CD4-positive, alpha-beta memory T cell (primary cell): Measurements from ENCODE around the gene BRD8. TPM values are rescaled to one million over a fixed set of nuclear protein-coding genes. Genes with fewer than 3 reads are reported as not detected.

Experiments
- CTCF ChIA-PET: fragments of 350-600 bp; sonication (Branson Sonifier 250); formaldehyde crosslinking; loops from one replicate; lab custom pipeline; 2021; ENCODE audit warnings: inconsistent platforms; ENCODE audit not compliant: partially characterized antibody; lab: Charles Lee
- POLR2A ChIA-PET: fragments of 350-600 bp; sonication (Branson Sonifier 250); formaldehyde crosslinking; loops from one replicate; lab custom pipeline; 2021; ENCODE audit not compliant: partially characterized antibody; lab: Charles Lee
- DNase-seq, 5 donors: peaks; one replicate each; pipeline versions ENCODE4 v3.0.0 to v3.0.0-alpha.2; 2020 to 2022; ENCODE audit warnings: mixed read lengths in 1 of 5
- H3K27ac ChIP-seq: one replicate; pipeline ENCODE4 v1.7.0; 2013; ENCODE audit warnings: low read depth, low read length
- H3K27me3 ChIP-seq: 2 replicates; pipeline ENCODE4 v1.7.0; 2013; ENCODE audit warnings: mild to moderate bottlenecking, low read length, moderate library complexity; ENCODE audit not compliant: insufficient read depth
- H3K36me3 ChIP-seq: 2 replicates; pipeline ENCODE4 v1.7.0; 2013; ENCODE audit warnings: mild to moderate bottlenecking, low read length, moderate library complexity; ENCODE audit not compliant: insufficient read depth
- H3K4me1 ChIP-seq: 2 replicates; pipeline ENCODE4 v1.7.0; 2013; ENCODE audit warnings: mild to moderate bottlenecking, low read length, moderate library complexity; ENCODE audit not compliant: insufficient read depth
- H3K4me3 ChIP-seq, 2 donors: one replicate each; pipeline ENCODE4 v1.7.0; 2013; ENCODE audit warnings: low read length in 2 of 2, mild to moderate bottlenecking in 1 of 2
- H3K9me3 ChIP-seq, 2 donors: one replicate each; pipeline ENCODE4 v1.7.0; 2013; ENCODE audit warnings: low read length in 2 of 2, control low read depth in 1 of 2; ENCODE audit not compliant: control insufficient read depth in 1 of 2
- H3K27ac Mint-ChIP-seq, 7 donors: one replicate each; pipeline ENCODE4 v1.8.0; 2020 to 2021; ENCODE audit warnings: mixed read lengths in 7 of 7, mild to moderate bottlenecking in 6 of 7, inconsistent platforms in 3 of 7, moderate library complexity in 3 of 7
- H3K27me3 Mint-ChIP-seq, 2 donors: one replicate each; pipeline ENCODE4 v1.8.0; 2020 to 2021; ENCODE audit warnings: mixed read lengths in 2 of 2
- H3K36me3 Mint-ChIP-seq, 2 donors: one replicate each; pipeline ENCODE4 v1.8.0; 2020 to 2021; ENCODE audit warnings: mixed read lengths in 2 of 2, inconsistent platforms in 1 of 2, mild to moderate bottlenecking in 1 of 2
- H3K4me1 Mint-ChIP-seq, 4 donors: one replicate each; pipeline ENCODE4 v1.8.0; 2020 to 2021; ENCODE audit warnings: mixed read lengths in 4 of 4, mild to moderate bottlenecking in 1 of 4
- H3K4me3 Mint-ChIP-seq, 8 donors: one replicate each; pipeline ENCODE4 v1.8.0; 2020 to 2021; ENCODE audit warnings: mixed read lengths in 8 of 8, mild to moderate bottlenecking in 7 of 8, moderate library complexity in 6 of 8, inconsistent platforms in 3 of 8
- H3K9me3 Mint-ChIP-seq, 8 donors: one replicate each; pipeline ENCODE4 v1.8.0; 2020 to 2021; ENCODE audit warnings: mixed read lengths in 8 of 8, mild to moderate bottlenecking in 5 of 8, inconsistent platforms in 3 of 8, moderate library complexity in 1 of 8
- intact Hi-C: fragments of 100-400 bp; cut with micrococcal nuclease; formaldehyde crosslinking; loops from one replicate; pipeline ENCODE4 v1.15.1; 2023
- polyA plus RNA-seq, 2 donors: library from polyadenylated mRNA; unstranded; fragments of 300-500 nt; fragmentation: Illumina TruSeq; gene quantifications; one replicate each; pipeline ENCODE4 v1.2.3, GENCODE V29; 2021
- total RNA-seq, 2 experiments: library from RNA; stranded (reverse); gene quantifications; one replicate each; pipeline ENCODE4 v1.2.3, GENCODE V29; 2021

The BRD8 gene
- total and polyA plus RNA-seq, 4 experiments from 2014 or later: 18.4 to 97.3 (median 61.0) TPM

GRCh38 chr5:138093036-138093435 is 85.4 kb downstream of the BRD8 start:
- H3K27ac Mint-ChIP-seq: peak overlapping the region in 2 of 7 donors; percentile 4 to 10
- POLR2A ChIA-PET: no interaction called here
- peaks cover 6 to 9% (median 7%) of the 10 kb centered on the region in 4 donors for H3K4me1 Mint-ChIP-seq
- H3K36me3 ChIP-seq: no peaks in the 10 kb centered on the region
- no peaks in the 10 kb centered on the region for H3K27me3 ChIP-seq
- CTCF ChIA-PET: interaction anchor here (1.2 kb wide), 1 partner anchor 16 kb away, joined by 3 read pairs; no protein-coding TSS in a partner anchor
- H3K36me3 Mint-ChIP-seq: no peaks in the 10 kb centered on the region
- no peaks in the 10 kb centered on the region for H3K4me1 ChIP-seq
- intact Hi-C loops: no loop called here
- H3K9me3 ChIP-seq: no peaks in the 10 kb centered on the region
- H3K4me3 Mint-ChIP-seq: no peak overlapping the region
- H3K4me3 ChIP-seq: no peak overlapping the region
- no peak overlapping the region for H3K27ac ChIP-seq
- H3K27me3 Mint-ChIP-seq: peaks cover 0 to 6% of the 10 kb centered on the region in 2 donors
- no peak for DNase-seq
- H3K9me3 Mint-ChIP-seq: no peaks in the 10 kb centered on the region

- CTCF ChIA-PET: interaction anchor here (1.2 kb wide), 1 partner anchor 15 kb away, joined by 3 read pairs; no protein-coding TSS in a partner anchor
- Histone ChIP-seq H3K4me1 (no peaks in the 10 kb centered on the region), H3K36me3 (no peaks in the 10 kb centered on the region), H3K27me3 (no peaks in the 10 kb centered on the region), H3K9me3 (no peaks in the 10 kb centered on the region), H3K4me3 (no peak overlapping the region), H3K27ac (no peak overlapping the region)
- no peak overlapping the region for H3K4me3 Mint-ChIP-seq
- no peaks in the 10 kb centered on the region for H3K36me3 Mint-ChIP-seq
- no peaks in the 10 kb centered on the region for H3K9me3 Mint-ChIP-seq
- H3K27me3 Mint-ChIP-seq: peaks cover 0 to 4% of the 10 kb centered on the region in 2 donors
- no peak for DNase-seq
- POLR2A ChIA-PET: no interaction called here
- peaks cover 6 to 9% (median 7%) of the 10 kb centered on the region in 4 donors for H3K4me1 Mint-ChIP-seq
- no peak overlapping the region for H3K27ac Mint-ChIP-seq
- intact Hi-C loops: no loop called here
Observed at GRCh38 chr5:138092301-138092700, 86.1 kb downstream of the BRD8 start.

GRCh38 chr5:138091685-138092084 is 86.7 kb downstream of the BRD8 start:
- Histone ChIP-seq H3K4me3 (no peak overlapping the region), H3K36me3 (no peaks in the 10 kb centered on the region), H3K9me3 (no peaks in the 10 kb centered on the region), H3K27ac (no peak overlapping the region), H3K27me3 (no peaks in the 10 kb centered on the region), H3K4me1 (no peaks in the 10 kb centered on the region)
- Mint-ChIP-seq H3K4me3 (no peak overlapping the region), H3K27me3 (peaks cover 0 to 3% of the 10 kb centered on the region in 2 donors), H3K4me1 (peaks cover 5 to 9% (median 6%) of the 10 kb centered on the region in 4 donors), H3K27ac (no peak overlapping the region), H3K36me3 (no peaks in the 10 kb centered on the region), H3K9me3 (no peaks in the 10 kb centered on the region)
- ChIA-PET POLR2A (no interaction called here), CTCF (interaction anchor here (1.0 to 2.0 kb wide), 4 partner anchors 13 to 42 kb away, joined by 3 to 8 read pairs (median 4); no protein-coding TSS in a partner anchor)
- intact Hi-C loops: no loop called here
- DNase-seq: no peak

Other genes starting within 250 kb of the BRD8 start
- gene FAM13B, start 145.6 kb downstream of the BRD8 start, total RNA-seq: 10 to 100 TPM; 63.3 to 66.6 TPM
- 10 to 100 TPM; 14.4 to 27.7 TPM for gene FAM13B, start 145.6 kb downstream of the BRD8 start, polyA plus RNA-seq
- gene WNT8A, start 94.6 kb downstream of the BRD8 start, total RNA-seq: not detected
- gene WNT8A, start 94.6 kb downstream of the BRD8 start, polyA plus RNA-seq: under 1 TPM in 1 of 2 donors, not detected in 1; 0.22 TPM
- not detected for gene NME5, start 39.2 kb downstream of the BRD8 start, total RNA-seq
- gene NME5, start 39.2 kb downstream of the BRD8 start, polyA plus RNA-seq: not detected
- not detected for gene KIF20A, start 482 bp upstream of the BRD8 start, total RNA-seq
- gene KIF20A, start 482 bp upstream of the BRD8 start, polyA plus RNA-seq: not detected
- gene CDC23, start 34.7 kb upstream of the BRD8 start, total RNA-seq: 10 to 100 TPM; 31.9 to 32.5 TPM
- gene CDC23, start 34.7 kb upstream of the BRD8 start, polyA plus RNA-seq: 10 to 100 TPM; 25.5 to 26.3 TPM
- not detected for gene GFRA3, start 96.0 kb upstream of the BRD8 start, total RNA-seq
- not detected for gene GFRA3, start 96.0 kb upstream of the BRD8 start, polyA plus RNA-seq
- gene CDC25C, start 153.2 kb upstream of the BRD8 start, total RNA-seq: not detected
- not detected for gene CDC25C, start 153.2 kb upstream of the BRD8 start, polyA plus RNA-seq
- 10 to 100 TPM; 19.3 to 20.4 TPM for gene FAM53C, start 159.6 kb upstream of the BRD8 start, total RNA-seq
- gene FAM53C, start 159.6 kb upstream of the BRD8 start, polyA plus RNA-seq: 10 to 100 TPM; 17.2 to 18.9 TPM
- 10 to 100 TPM; 84.7 to 85.6 TPM for gene KDM3B, start 174.1 kb upstream of the BRD8 start, total RNA-seq
- 10 to 100 TPM in 1 of 2 donors, 1 to 10 TPM in 1; 4.1 to 16.7 TPM for gene KDM3B, start 174.1 kb upstream of the BRD8 start, polyA plus RNA-seq